Mesothelial cell of epicardium (in vitro differentiated cells): ENCODE measurements around the gene HMCN1. TPM values are rescaled to one million over a fixed set of nuclear protein-coding genes. Genes with fewer than 3 reads are reported as not detected.

Experiments
- DNase-seq, 2 experiments: peaks; one replicate each; pipeline ENCODE4 v3.0.0; 2021; ENCODE audit warnings: low spot score in 2 of 2; ENCODE audit not compliant: unreplicated experiment in 2 of 2
- H3K27ac Mint-ChIP-seq: 2 replicates; pipeline ENCODE4 v1.8.0; 2021; ENCODE audit warnings: mixed read lengths
- H3K27me3 Mint-ChIP-seq: 2 replicates; pipeline ENCODE4 v1.8.0; 2021; ENCODE audit warnings: low read depth, mixed read lengths
- H3K36me3 Mint-ChIP-seq: 2 replicates; pipeline ENCODE4 v1.8.0; 2021; ENCODE audit warnings: mixed read lengths
- H3K4me1 Mint-ChIP-seq: 2 replicates; pipeline ENCODE4 v1.8.0; 2021; ENCODE audit warnings: mixed read lengths
- H3K4me3 Mint-ChIP-seq: 2 replicates; pipeline ENCODE4 v1.8.0; 2021; ENCODE audit warnings: mild to moderate bottlenecking, moderate library complexity, mixed read lengths
- H3K9me3 Mint-ChIP-seq: 2 replicates; pipeline ENCODE4 v1.8.0; 2021; ENCODE audit warnings: mixed read lengths
- total RNA-seq: library from RNA; stranded (reverse); gene quantifications from 3 replicates; pipeline ENCODE4 v1.2.1, GENCODE V29; 2021
- TF ChIP-seq, protein P1 (sequence below): fragments of 200-600 bp; sonication (generic); IDR thresholded peaks from one replicate; pipeline ENCODE4 v1.5.0; 2021; ENCODE audit warnings: antibody characterized with exemption; ENCODE audit not compliant: unreplicated experiment

HMCN1 gene
- total RNA-seq, 1 donor from 2014 or later = 48.8 TPM

DNA sequence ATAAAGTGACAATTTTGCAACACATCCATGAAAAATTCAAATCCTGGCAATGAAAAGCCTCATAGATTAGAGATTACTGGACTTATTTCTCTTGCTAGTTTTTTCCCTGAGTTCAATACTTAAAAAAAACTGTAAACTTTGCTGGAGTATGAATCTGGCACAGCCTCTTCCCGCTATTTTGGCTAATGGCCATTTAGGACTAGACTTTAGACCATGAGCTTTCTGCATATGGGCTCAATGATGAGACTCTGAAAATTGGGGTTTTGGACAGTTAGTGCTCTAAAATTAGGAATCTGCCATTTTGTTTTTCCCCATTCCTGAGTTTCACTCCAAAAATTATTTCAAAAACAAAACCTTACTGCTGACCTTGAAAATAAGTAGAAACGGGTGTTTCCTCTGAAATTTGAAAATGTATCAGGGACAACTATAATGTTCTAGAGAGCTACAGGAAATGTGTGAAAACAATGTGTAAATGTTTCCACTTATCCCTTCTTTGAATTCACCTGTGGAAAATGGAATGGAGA lies 137.5 kb downstream of the HMCN1 start:
- DNase-seq = no peak
- Mint-ChIP-seq H3K4me3 (no peak overlapping the region), H3K4me1 (peaks cover 9% of the 10 kb centered on the region), H3K27me3 (no peaks in the 10 kb centered on the region), H3K36me3 (peaks cover 4% of the 10 kb centered on the region), H3K27ac (no peak overlapping the region), H3K9me3 (no peaks in the 10 kb centered on the region)
- TF ChIP-seq, protein P1, sequence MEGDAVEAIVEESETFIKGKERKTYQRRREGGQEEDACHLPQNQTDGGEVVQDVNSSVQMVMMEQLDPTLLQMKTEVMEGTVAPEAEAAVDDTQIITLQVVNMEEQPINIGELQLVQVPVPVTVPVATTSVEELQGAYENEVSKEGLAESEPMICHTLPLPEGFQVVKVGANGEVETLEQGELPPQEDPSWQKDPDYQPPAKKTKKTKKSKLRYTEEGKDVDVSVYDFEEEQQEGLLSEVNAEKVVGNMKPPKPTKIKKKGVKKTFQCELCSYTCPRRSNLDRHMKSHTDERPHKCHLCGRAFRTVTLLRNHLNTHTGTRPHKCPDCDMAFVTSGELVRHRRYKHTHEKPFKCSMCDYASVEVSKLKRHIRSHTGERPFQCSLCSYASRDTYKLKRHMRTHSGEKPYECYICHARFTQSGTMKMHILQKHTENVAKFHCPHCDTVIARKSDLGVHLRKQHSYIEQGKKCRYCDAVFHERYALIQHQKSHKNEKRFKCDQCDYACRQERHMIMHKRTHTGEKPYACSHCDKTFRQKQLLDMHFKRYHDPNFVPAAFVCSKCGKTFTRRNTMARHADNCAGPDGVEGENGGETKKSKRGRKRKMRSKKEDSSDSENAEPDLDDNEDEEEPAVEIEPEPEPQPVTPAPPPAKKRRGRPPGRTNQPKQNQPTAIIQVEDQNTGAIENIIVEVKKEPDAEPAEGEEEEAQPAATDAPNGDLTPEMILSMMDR = no peak

DNA sequence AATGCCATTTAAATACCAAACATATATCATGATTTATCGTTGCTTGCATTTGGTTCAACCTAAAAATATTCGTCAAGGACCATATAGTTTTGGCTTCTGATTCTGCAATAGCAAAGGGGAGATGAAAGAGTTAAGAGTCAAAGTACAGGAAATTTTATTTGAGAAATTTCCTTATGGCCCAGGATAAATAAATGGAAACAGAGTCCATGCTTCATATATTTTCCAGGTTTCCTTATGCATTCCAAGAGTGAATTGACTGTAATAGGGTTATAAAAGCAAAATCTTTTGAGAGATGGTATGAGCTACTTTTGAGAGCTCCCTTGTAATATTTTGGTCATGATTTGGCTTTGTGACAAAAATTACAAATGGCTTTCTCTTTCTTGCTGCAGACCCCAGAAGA lies 140.1 kb downstream of the HMCN1 start:
- peaks cover 9% of the 10 kb centered on the region for H3K36me3 Mint-ChIP-seq
- no peak overlapping the region for H3K4me3 Mint-ChIP-seq
- H3K4me1 Mint-ChIP-seq = peaks cover 9% of the 10 kb centered on the region
- peaks cover 6% of the 10 kb centered on the region for H3K9me3 Mint-ChIP-seq
- no peak for DNase-seq
- H3K27ac Mint-ChIP-seq = no peak overlapping the region
- TF ChIP-seq, protein P1 = no peak
- H3K27me3 Mint-ChIP-seq = no peaks in the 10 kb centered on the region

GRCh38 chr1:185880330-185880729 lies 146.1 kb downstream of the HMCN1 start:
- no peak overlapping the region for H3K4me3 Mint-ChIP-seq
- peaks cover 4% of the 10 kb centered on the region for H3K4me1 Mint-ChIP-seq
- TF ChIP-seq, protein P1 = no peak
- DNase-seq = no peak
- H3K27ac Mint-ChIP-seq = no peak overlapping the region
- H3K36me3 Mint-ChIP-seq = peaks cover 16% of the 10 kb centered on the region
- H3K27me3 Mint-ChIP-seq = no peaks in the 10 kb centered on the region
- H3K9me3 Mint-ChIP-seq = peaks cover 23% of the 10 kb centered on the region

DNA sequence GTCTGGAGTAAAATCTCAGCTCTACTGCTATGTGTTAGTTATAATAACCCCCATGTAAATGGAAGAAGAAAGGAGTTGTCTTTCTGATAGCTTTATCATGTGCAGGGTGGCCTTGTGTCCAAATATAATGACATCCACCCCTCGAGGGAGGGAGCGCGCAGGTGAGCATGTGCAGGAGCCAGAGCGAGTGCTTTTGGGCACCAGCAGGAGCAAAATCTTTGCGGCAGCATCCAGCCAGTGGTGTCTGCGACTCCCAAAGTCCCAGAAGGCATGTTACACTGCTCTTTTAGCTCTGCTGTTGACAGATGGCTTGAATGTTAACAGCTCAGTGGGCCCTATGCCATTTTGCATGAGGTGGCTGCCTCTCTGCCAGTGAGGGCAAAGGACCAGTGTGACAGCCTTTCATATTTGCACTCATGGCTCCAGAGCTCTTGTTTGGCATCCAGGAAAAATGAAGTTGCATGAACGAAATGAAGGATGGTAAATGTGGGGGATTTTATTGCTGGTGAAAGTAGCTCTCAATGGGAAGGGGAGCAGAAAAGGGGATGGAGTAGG lies 146.7 kb downstream of the HMCN1 start:
- Mint-ChIP-seq H3K36me3 (peaks cover 15% of the 10 kb centered on the region), H3K9me3 (peaks cover 23% of the 10 kb centered on the region), H3K27me3 (no peaks in the 10 kb centered on the region), H3K27ac (no peak overlapping the region), H3K4me1 (peaks cover 4% of the 10 kb centered on the region), H3K4me3 (no peak overlapping the region)
- DNase-seq = no peak
- TF ChIP-seq, protein P1 = no peak

- Mint-ChIP-seq H3K27me3 (no peaks in the 10 kb centered on the region), H3K4me3 (no peak overlapping the region), H3K27ac (no peak overlapping the region), H3K36me3 (peaks cover 3% of the 10 kb centered on the region), H3K4me1 (no peaks in the 10 kb centered on the region), H3K9me3 (peaks cover 10% of the 10 kb centered on the region)
- no peak for DNase-seq
- TF ChIP-seq, protein P1 = no peak
These were observed 151.9 kb downstream of the HMCN1 start for GRCh38 chr1:185886046-185886445.
